ENCODE measurements around the gene SLC39A7. TPM values are rescaled to one million over a fixed set of nuclear protein-coding genes. Genes with fewer than 3 reads are reported as not detected.

Gene SLC39A7
- total and polyA plus RNA-seq, 2 of the 13 experiments (the other 11 are each of a cell fraction or from before 2014, with no cell fraction given): 142 to 229 TPM

- TF ChIP-seq, protein P1, sequence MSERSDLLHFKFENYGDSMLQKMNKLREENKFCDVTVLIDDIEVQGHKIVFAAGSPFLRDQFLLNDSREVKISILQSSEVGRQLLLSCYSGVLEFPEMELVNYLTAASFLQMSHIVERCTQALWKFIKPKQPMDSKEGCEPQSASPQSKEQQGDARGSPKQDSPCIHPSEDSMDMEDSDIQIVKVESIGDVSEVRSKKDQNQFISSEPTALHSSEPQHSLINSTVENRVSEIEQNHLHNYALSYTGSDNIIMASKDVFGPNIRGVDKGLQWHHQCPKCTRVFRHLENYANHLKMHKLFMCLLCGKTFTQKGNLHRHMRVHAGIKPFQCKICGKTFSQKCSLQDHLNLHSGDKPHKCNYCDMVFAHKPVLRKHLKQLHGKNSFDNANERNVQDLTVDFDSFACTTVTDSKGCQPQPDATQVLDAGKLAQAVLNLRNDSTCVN (CRISPR knock-in tag; IDR thresholded peaks at IDR 0.05; ENCODE audit: borderline replicate concordance): 0 out of 2 replicates have a peak, but pooled peaks have one; percentile 65
- TF ChIP-seq CHD2 (IDR thresholded peaks at IDR 0.05; ENCODE audit: low read depth, low read length) (no peak), RXRB (CRISPR knock-in tag; IDR thresholded peaks at IDR 0.05; ENCODE audit: borderline replicate concordance) (peak; percentile 100), GZF1 (CRISPR knock-in tag; IDR thresholded peaks at IDR 0.05) (peak; percentile 49), ZNF501 (CRISPR knock-in tag; IDR thresholded peaks at IDR 0.05) (peak; percentile 93; the same call in 1 of the 2 replicates), STAG1 (CRISPR knock-in tag; IDR thresholded peaks at IDR 0.05) (0 out of 2 replicates have a peak, but pooled peaks have one; percentile 17), ZZZ3 (CRISPR knock-in tag; IDR thresholded peaks at IDR 0.05; ENCODE audit: borderline replicate concordance) (0 out of 2 replicates have a peak, but pooled peaks have one; percentile 40)
Measured at GRCh38 chr6:33248932-33249731, 48.5 kb downstream of the SLC39A7 start (continued).

DNA sequence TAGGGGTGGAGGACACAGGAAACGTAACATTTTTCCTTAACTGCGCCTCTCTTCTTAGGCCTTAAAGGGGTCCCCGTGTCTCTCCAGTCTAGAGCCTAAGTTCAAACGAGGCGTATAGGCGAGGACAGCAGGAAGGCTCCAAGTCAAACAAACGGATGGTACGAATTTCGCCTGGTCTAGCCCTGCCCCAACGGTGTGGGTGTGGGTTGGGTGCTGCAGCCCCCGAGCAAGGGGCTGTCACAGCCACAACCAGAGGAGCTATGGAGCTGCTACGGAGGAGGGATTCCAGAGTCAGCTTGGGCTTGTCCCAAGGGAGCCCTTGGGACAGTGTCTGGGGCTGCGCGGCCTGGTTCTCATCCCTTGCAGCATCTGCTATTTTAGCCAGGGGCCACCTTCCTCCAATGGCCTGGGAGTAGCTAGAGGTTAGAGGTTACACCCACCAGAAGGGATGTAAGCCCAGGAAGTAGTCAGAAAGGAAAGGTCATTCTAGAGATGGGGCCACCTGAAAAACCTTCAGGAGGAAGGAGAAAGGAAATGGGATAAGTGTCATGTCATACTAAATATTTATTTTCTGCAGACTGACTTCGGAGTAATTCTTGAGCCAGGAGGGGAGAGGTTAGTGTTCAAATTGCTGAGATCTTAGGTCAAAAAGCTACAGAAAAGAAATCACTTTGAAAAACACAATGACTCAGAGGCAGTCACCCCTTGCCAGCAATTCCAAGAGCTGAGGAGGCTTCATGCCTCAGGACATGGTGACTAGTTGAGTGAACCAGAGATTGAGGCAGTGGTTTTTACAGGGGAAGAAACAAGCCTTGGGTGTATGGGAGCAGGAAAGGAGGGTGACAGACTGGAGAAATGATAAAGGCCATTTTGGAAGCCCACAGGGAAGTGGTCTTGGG is 49.3 kb downstream of the SLC39A7 start:
- DNase-seq (ENCODE audit: low spot score) (no peak), ATAC-seq (peak; percentile 16), FAIRE-seq (no peak)
- in situ Hi-C loops (cut with HindIII; ENCODE audit: extremely low pct_ligation_motif_present, low pct_unique_long_range_greater_than_20kb) (loop anchor here (5.0 kb wide), 4 partner anchors 48 to 233 kb away; partner anchors contain the start of genes HSD17B8, RXRB and SLC39A7), intact Hi-C loops (cut with micrococcal nuclease; ENCODE audit: unreplicated experiment) (loop anchor here (1.0 to 2.0 kb wide), 5 partner anchors 49 to 235 kb away; partner anchors contain the start of genes RXRB and SLC39A7)
- CTCF ChIA-PET (ENCODE audit: low intra/inter-chr PET ratio, low total read pairs): interaction anchor here (1.5 to 2.3 kb wide), 2 partner anchors 88 to 235 kb away, joined by 9 to 16 read pairs; no protein-coding TSS in a partner anchor
- Histone ChIP-seq H3K9ac (ENCODE audit: insufficient read depth, low read depth, low read length) (peak overlapping the region; percentile 96), H3K27ac (ENCODE audit: extremely low read length, insufficient read depth, low read length) (peak overlapping the region; percentile 94), H3K36me3 (replicated peaks in 1 of 2; ENCODE audit: control insufficient read depth in 1 of 2, insufficient read depth in 2 of 2, low read length in 2 of 2) (peaks cover 0 to 2% of the 10 kb centered on the region in 2 experiments; a peak in 4 of 5 replicates), H3K4me2 (ENCODE audit: low read depth, low read length) (peak overlapping the region; percentile 100), H2AFZ (ENCODE audit: low read length) (no peak overlapping the region), H4K20me1 (ENCODE audit: insufficient read depth, low read length) (no peaks in the 10 kb centered on the region), H3K9me3 (ENCODE audit: low read length) (no peaks in the 10 kb centered on the region), H3K4me3 (replicated peaks in 1 of 3; ENCODE audit: insufficient read depth in 1 of 3, low read depth in 2 of 3, low read length in 3 of 3) (peak overlapping the region; percentile 80 to 89 (median 86)), H3K27me3 (ENCODE audit: control insufficient read depth in 1 of 2, insufficient read depth in 2 of 2, low read length in 2 of 2) (no peaks in the 10 kb centered on the region; a peak in 1 of 5 replicates), H3K79me2 (ENCODE audit: insufficient read depth, low read length) (no peaks in the 10 kb centered on the region), H3K4me1 (ENCODE audit: insufficient read depth, low read length) (peaks cover 30% of the 10 kb centered on the region)
- WGBS (ENCODE audit: low lambda C conversion rate): 16% methylated on average over 15 of the region's 15 CpGs
- BruUV-seq (replicated peaks): TSS peak; percentile 80
- POLR2A ChIA-PET: interaction anchor here (0.6 to 5.1 kb wide), 30 partner anchors 11 to 278 kb away, joined by 3 to 94 read pairs (median 8); partner anchors contain the start of genes B3GALT4, CUTA, HSD17B8 and PFDN6
- TF ChIP-seq, protein P2, sequence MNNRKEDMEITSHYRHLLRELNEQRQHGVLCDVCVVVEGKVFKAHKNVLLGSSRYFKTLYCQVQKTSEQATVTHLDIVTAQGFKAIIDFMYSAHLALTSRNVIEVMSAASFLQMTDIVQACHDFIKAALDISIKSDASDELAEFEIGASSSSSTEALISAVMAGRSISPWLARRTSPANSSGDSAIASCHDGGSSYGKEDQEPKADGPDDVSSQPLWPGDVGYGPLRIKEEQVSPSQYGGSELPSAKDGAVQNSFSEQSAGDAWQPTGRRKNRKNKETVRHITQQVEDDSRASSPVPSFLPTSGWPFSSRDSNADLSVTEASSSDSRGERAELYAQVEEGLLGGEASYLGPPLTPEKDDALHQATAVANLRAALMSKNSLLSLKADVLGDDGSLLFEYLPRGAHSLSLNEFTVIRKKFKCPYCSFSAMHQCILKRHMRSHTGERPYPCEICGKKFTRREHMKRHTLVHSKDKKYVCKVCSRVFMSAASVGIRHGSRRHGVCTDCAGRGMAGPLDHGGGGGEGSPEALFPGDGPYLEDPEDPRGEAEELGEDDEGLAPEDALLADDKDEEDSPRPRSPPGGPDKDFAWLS (CRISPR knock-in tag; IDR thresholded peaks at IDR 0.05; ENCODE audit: borderline replicate concordance): no peak
- no peak for TF ChIP-seq ZNF207 (IDR thresholded peaks at IDR 0.05; ENCODE audit: borderline replicate concordance)
- TF ChIP-seq ZSCAN29 (CRISPR knock-in tag; conservative IDR thresholded peaks at IDR 0.05): no peak
- TF ChIP-seq ZNF709 (CRISPR knock-in tag; IDR thresholded peaks at IDR 0.05): no peak; the same call in 1 of the 2 replicates
- TF ChIP-seq ZNF180 (CRISPR knock-in tag; IDR thresholded peaks at IDR 0.05; ENCODE audit: borderline replicate concordance, low read depth): no peak; the same call in 1 of the 2 replicates
- TF ChIP-seq RAD21 (CRISPR knock-in tag; IDR thresholded peaks at IDR 0.05): no peak
- no peak for TF ChIP-seq NCOA2 (CRISPR knock-in tag; IDR thresholded peaks at IDR 0.05)
- TF ChIP-seq ZNF772 (CRISPR knock-in tag; IDR thresholded peaks at IDR 0.05): no peak; the same call in 1 of the 2 replicates
- no peak for TF ChIP-seq ZNF720 (CRISPR knock-in tag; IDR thresholded peaks at IDR 0.05)
